ENCODE measurements around the gene HDAC9.

HDAC9 gene

DNA sequence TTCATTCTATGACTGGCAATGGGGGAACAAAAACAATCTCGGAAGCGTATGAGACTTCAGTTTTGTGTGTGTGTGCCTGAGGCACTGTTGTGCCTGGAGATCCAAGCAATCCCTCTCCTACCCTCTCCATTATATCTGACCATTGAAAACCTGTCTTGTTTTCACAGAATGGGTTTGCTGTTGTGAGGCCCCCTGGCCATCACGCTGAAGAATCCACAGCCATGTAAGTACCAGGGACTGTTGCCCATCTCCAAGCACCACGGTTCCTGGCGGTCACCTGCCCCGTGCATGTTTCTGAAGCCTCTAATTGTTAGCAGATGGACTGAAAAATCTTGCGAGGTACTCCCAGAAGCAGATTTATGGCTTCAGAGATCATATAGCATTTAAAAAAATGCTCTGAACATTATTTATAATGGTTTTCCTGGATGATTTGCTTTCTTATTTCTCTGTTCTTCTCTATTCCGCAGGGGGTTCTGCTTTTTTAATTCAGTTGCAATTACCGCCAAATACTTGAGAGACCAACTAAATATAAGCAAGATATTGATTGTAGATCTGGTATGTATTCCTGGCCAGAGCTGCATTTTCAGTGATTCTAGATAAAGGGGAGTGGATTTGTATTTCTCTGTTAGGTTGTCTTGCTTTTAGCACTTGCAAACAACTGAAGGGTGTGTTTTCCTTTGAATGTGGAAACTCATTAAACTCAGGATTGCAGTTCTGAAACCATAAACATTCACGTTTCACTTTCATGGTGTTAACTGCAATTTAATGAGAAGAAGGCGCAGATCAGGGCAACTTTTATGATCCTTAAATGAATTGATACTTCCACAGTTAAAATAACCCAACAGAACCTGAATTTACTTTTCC lies 333.7 kb downstream of the HDAC9 start:
- no peak overlapping the region for H2BK15ac ChIP-seq (ENCODE audit: low read depth, poor library complexity, severe bottlenecking)
- no peak overlapping the region for H3K18ac ChIP-seq (ENCODE audit: low read depth in 1 of 2, low read length in 2 of 2)
- no peak overlapping the region for H2BK120ac ChIP-seq (ENCODE audit: low read depth, low read length)
- no peak for DNase-seq
- no peak overlapping the region for H3K14ac ChIP-seq (ENCODE audit: low read length in 2 of 2)
- no peak overlapping the region for H3K4me2 ChIP-seq (ENCODE audit: low read length, poor library complexity, severe bottlenecking)
- no peak overlapping the region for H2AFZ ChIP-seq (ENCODE audit: low read depth, low read length)
- H2BK12ac ChIP-seq (ENCODE audit: low read length in 2 of 2), result no peak overlapping the region
- H3K27me3 ChIP-seq (ENCODE audit: control insufficient read depth in 1 of 2, insufficient read depth in 1 of 2, low read length in 2 of 2), result no peaks in the 10 kb centered on the region
- no peaks in the 10 kb centered on the region for H3K9me3 ChIP-seq (ENCODE audit: control insufficient read depth, low read length)
- no peaks in the 10 kb centered on the region for H3K79me1 ChIP-seq (replicated peaks; ENCODE audit: low read length, poor library complexity, severe bottlenecking)
- peak overlapping the region in 1 of 2 experiments; percentile 66 for H3K4me3 ChIP-seq (ENCODE audit: insufficient read depth in 1 of 2, low read depth in 1 of 2, low read length in 2 of 2)
- no peak overlapping the region for H3K4ac ChIP-seq (ENCODE audit: low read depth in 1 of 2, low read length in 2 of 2)
- no peak overlapping the region for H2BK5ac ChIP-seq (ENCODE audit: low read depth, low read length, poor library complexity, severe bottlenecking)
- H3K9ac ChIP-seq (ENCODE audit: low read length), result peak overlapping the region; percentile 84
- H3K4me1 ChIP-seq (ENCODE audit: control insufficient read depth, insufficient read depth, low read depth, low read length), result no peaks in the 10 kb centered on the region
- H4K8ac ChIP-seq (ENCODE audit: low read length), result no peak overlapping the region
- no peak overlapping the region for H3K27ac ChIP-seq (ENCODE audit: low read length, poor library complexity, severe bottlenecking)
- 82% methylated on average over 10 of the region's 11 CpGs for WGBS
- no peak overlapping the region for H4K91ac ChIP-seq (ENCODE audit: low read length)
- H2AK5ac ChIP-seq (ENCODE audit: low read length, severe bottlenecking), result no peak overlapping the region
- no peak overlapping the region for H3K23ac ChIP-seq (ENCODE audit: low read length in 2 of 2)
- H3K36me3 ChIP-seq (ENCODE audit: control insufficient read depth in 1 of 2, insufficient read depth in 2 of 2, low read depth in 1 of 2, low read length in 2 of 2), result no peaks in the 10 kb centered on the region

DNA sequence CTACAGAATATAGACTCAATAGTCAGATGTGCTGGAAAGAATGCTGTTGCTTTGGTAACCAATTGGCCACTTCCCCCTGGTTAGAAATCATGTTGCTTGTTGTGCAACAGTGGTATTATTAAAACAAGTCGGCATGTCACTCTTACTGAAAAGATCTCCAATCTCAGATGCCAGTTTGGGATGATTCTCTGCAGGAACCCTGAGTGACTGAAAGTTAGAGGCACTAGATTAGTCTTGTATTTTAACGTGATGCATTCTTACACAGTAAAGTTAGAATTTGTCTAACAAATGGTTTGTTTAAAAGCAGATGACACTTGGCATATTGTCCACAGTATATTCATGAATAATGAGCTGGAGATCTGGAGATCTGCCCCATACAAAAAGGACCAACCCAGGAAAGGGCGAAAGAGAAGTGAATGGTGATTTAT lies 334.3 kb downstream of the HDAC9 start:
- no peak overlapping the region for H3K4ac ChIP-seq (ENCODE audit: low read depth in 1 of 2, low read length in 2 of 2)
- no peaks in the 10 kb centered on the region for H3K4me1 ChIP-seq (ENCODE audit: control insufficient read depth, insufficient read depth, low read depth, low read length)
- peak overlapping the region; percentile 84 for H3K9ac ChIP-seq (ENCODE audit: low read length)
- H2BK120ac ChIP-seq (ENCODE audit: low read depth, low read length), result no peak overlapping the region
- H3K27ac ChIP-seq (ENCODE audit: low read length, poor library complexity, severe bottlenecking), result no peak overlapping the region
- H3K79me1 ChIP-seq (replicated peaks; ENCODE audit: low read length, poor library complexity, severe bottlenecking), result no peaks in the 10 kb centered on the region
- no peaks in the 10 kb centered on the region for H3K9me3 ChIP-seq (ENCODE audit: control insufficient read depth, low read length)
- H3K18ac ChIP-seq (ENCODE audit: low read depth in 1 of 2, low read length in 2 of 2), result no peak overlapping the region
- peak; percentile 23 for DNase-seq
- H2AFZ ChIP-seq (ENCODE audit: low read depth, low read length), result no peak overlapping the region
- H3K14ac ChIP-seq (ENCODE audit: low read length in 2 of 2), result no peak overlapping the region
- WGBS, result 74% methylated on average over 3 of the region's 3 CpGs
- no peak overlapping the region for H2AK5ac ChIP-seq (ENCODE audit: low read length, severe bottlenecking)
- H4K91ac ChIP-seq (ENCODE audit: low read length), result no peak overlapping the region
- H3K27me3 ChIP-seq (ENCODE audit: control insufficient read depth in 1 of 2, insufficient read depth in 1 of 2, low read length in 2 of 2), result no peaks in the 10 kb centered on the region
- H3K4me2 ChIP-seq (ENCODE audit: low read length, poor library complexity, severe bottlenecking), result no peak overlapping the region
- H3K36me3 ChIP-seq (ENCODE audit: control insufficient read depth in 1 of 2, insufficient read depth in 2 of 2, low read depth in 1 of 2, low read length in 2 of 2), result no peaks in the 10 kb centered on the region
- H2BK15ac ChIP-seq (ENCODE audit: low read depth, poor library complexity, severe bottlenecking), result no peak overlapping the region
- H4K8ac ChIP-seq (ENCODE audit: low read length), result no peak overlapping the region
- H3K23ac ChIP-seq (ENCODE audit: low read length in 2 of 2), result no peak overlapping the region
- no peak overlapping the region for H2BK12ac ChIP-seq (ENCODE audit: low read length in 2 of 2)
- peak overlapping the region in 1 of 2 experiments; percentile 66 for H3K4me3 ChIP-seq (ENCODE audit: insufficient read depth in 1 of 2, low read depth in 1 of 2, low read length in 2 of 2)
- no peak overlapping the region for H2BK5ac ChIP-seq (ENCODE audit: low read depth, low read length, poor library complexity, severe bottlenecking)

- Histone ChIP-seq H3K79me1 (replicated peaks; ENCODE audit: low read length, poor library complexity, severe bottlenecking) (no peaks in the 10 kb centered on the region), H3K4me1 (ENCODE audit: control insufficient read depth, insufficient read depth, low read depth, low read length) (no peaks in the 10 kb centered on the region), H3K4me3 (ENCODE audit: insufficient read depth in 1 of 2, low read depth in 1 of 2, low read length in 2 of 2) (peak overlapping the region in 1 of 2 experiments; percentile 35), H3K27ac (ENCODE audit: low read length, poor library complexity, severe bottlenecking) (no peak overlapping the region), H3K27me3 (ENCODE audit: control insufficient read depth in 1 of 2, insufficient read depth in 1 of 2, low read length in 2 of 2) (no peaks in the 10 kb centered on the region), H2AK5ac (ENCODE audit: low read length, severe bottlenecking) (no peak overlapping the region), H2BK5ac (ENCODE audit: low read depth, low read length, poor library complexity, severe bottlenecking) (no peak overlapping the region), H3K4me2 (ENCODE audit: low read length, poor library complexity, severe bottlenecking) (no peak overlapping the region), H3K4ac (ENCODE audit: low read depth in 1 of 2, low read length in 2 of 2) (no peak overlapping the region), H2BK15ac (ENCODE audit: low read depth, poor library complexity, severe bottlenecking) (no peak overlapping the region), H3K9me3 (ENCODE audit: control insufficient read depth, low read length) (no peaks in the 10 kb centered on the region), H2BK12ac (ENCODE audit: low read length in 2 of 2) (no peak overlapping the region), H3K9ac (ENCODE audit: low read length) (peak overlapping the region; percentile 71), H4K91ac (ENCODE audit: low read length) (no peak overlapping the region), H2BK120ac (ENCODE audit: low read depth, low read length) (no peak overlapping the region), H3K18ac (ENCODE audit: low read depth in 1 of 2, low read length in 2 of 2) (no peak overlapping the region), H3K23ac (ENCODE audit: low read length in 2 of 2) (no peak overlapping the region), H4K8ac (ENCODE audit: low read length) (no peak overlapping the region), H3K14ac (ENCODE audit: low read length in 2 of 2) (no peak overlapping the region), H2AFZ (ENCODE audit: low read depth, low read length) (no peak overlapping the region), H3K36me3 (ENCODE audit: control insufficient read depth in 1 of 2, insufficient read depth in 2 of 2, low read depth in 1 of 2, low read length in 2 of 2) (no peaks in the 10 kb centered on the region)
- no peak for DNase-seq
- 68% methylated on average over 2 of the region's 4 CpGs for WGBS
Measured at GRCh38 chr7:18831419-18831818, 335.9 kb downstream of the HDAC9 start.

GRCh38 chr7:18831943-18832342 lies 336.4 kb downstream of the HDAC9 start:
- Histone ChIP-seq H4K8ac (ENCODE audit: low read length) (no peak overlapping the region), H3K14ac (ENCODE audit: low read length in 2 of 2) (no peak overlapping the region), H2BK120ac (ENCODE audit: low read depth, low read length) (no peak overlapping the region), H3K36me3 (ENCODE audit: control insufficient read depth in 1 of 2, insufficient read depth in 2 of 2, low read depth in 1 of 2, low read length in 2 of 2) (no peaks in the 10 kb centered on the region), H3K4me2 (ENCODE audit: low read length, poor library complexity, severe bottlenecking) (no peak overlapping the region), H2BK12ac (ENCODE audit: low read length in 2 of 2) (no peak overlapping the region), H3K4me3 (ENCODE audit: insufficient read depth in 1 of 2, low read depth in 1 of 2, low read length in 2 of 2) (peak overlapping the region in 1 of 2 experiments; percentile 35), H2AFZ (ENCODE audit: low read depth, low read length) (no peak overlapping the region), H3K4ac (ENCODE audit: low read depth in 1 of 2, low read length in 2 of 2) (no peak overlapping the region), H3K79me1 (replicated peaks; ENCODE audit: low read length, poor library complexity, severe bottlenecking) (no peaks in the 10 kb centered on the region), H3K9me3 (ENCODE audit: control insufficient read depth, low read length) (no peaks in the 10 kb centered on the region), H2BK15ac (ENCODE audit: low read depth, poor library complexity, severe bottlenecking) (no peak overlapping the region), H2AK5ac (ENCODE audit: low read length, severe bottlenecking) (no peak overlapping the region), H2BK5ac (ENCODE audit: low read depth, low read length, poor library complexity, severe bottlenecking) (no peak overlapping the region), H3K18ac (ENCODE audit: low read depth in 1 of 2, low read length in 2 of 2) (no peak overlapping the region), H3K27ac (ENCODE audit: low read length, poor library complexity, severe bottlenecking) (no peak overlapping the region), H3K23ac (ENCODE audit: low read length in 2 of 2) (no peak overlapping the region), H4K91ac (ENCODE audit: low read length) (no peak overlapping the region), H3K9ac (ENCODE audit: low read length) (peak overlapping the region; percentile 71), H3K27me3 (ENCODE audit: control insufficient read depth in 1 of 2, insufficient read depth in 1 of 2, low read length in 2 of 2) (no peaks in the 10 kb centered on the region), H3K4me1 (ENCODE audit: control insufficient read depth, insufficient read depth, low read depth, low read length) (no peaks in the 10 kb centered on the region)
- DNase-seq, result no peak
- 96% methylated on average over 1 of the region's 2 CpGs for WGBS
